GM18505 (cell line): ENCODE data around the gene PTPRU.

ENCODE experiments used
- ATAC-seq: cut with Tn5 transposase; IDR thresholded peaks from one replicate; pipeline ENCODE4 v1.9.1; 2021; ENCODE audit not compliant: unreplicated experiment
- POLR2A ChIP-seq: IDR thresholded peaks from 4 replicates; pipeline ENCODE4 v1.6.1; 2011; ENCODE audit warnings: borderline replicate concordance; ENCODE audit not compliant: insufficient read depth, insufficient read length; ENCODE audit errors: extremely low read depth

The PTPRU gene

DNA sequence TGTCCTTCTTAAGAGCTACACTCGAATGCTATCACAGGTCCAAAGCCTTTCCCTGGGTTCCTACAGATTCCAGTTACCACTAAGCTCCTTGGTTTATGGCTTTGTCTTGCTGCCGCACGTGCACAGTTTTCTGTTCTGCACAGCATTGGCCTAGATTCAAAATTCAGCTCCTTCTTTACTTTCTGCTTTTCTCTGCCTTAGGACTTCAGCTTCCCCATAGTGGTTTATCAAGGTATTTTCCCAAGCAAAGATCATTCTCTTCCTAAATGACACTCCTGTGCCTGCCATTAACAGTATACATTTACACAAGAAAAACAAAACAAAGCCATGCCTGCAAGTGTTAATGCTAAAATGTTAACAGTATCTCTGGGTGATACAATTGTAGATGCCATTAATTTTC is 41.8 kb downstream of the PTPRU start:
- no peak for ATAC-seq

DNA sequence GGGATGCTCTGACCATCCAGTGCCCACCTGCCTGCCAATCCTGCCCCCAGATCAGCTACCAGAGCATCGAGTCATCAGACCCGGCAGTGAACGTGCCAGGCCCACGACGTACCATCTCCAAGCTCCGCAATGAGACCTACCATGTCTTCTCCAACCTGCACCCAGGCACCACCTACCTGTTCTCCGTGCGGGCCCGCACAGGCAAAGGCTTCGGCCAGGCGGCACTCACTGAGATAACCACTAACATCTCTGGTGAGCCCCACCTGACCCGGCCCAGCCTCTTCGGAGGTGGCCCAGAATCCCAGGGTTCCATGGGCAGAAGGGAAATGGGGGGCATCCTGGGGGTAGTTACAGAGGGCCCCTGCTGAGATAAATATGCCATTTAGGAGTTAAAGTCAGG is 43.1 kb downstream of the PTPRU start:
- ATAC-seq = no peak
- TF ChIP-seq POLR2A = no peak

More for the DNA sequence above, 41.8 kb downstream of the PTPRU start:
- no peak for TF ChIP-seq POLR2A

DNA sequence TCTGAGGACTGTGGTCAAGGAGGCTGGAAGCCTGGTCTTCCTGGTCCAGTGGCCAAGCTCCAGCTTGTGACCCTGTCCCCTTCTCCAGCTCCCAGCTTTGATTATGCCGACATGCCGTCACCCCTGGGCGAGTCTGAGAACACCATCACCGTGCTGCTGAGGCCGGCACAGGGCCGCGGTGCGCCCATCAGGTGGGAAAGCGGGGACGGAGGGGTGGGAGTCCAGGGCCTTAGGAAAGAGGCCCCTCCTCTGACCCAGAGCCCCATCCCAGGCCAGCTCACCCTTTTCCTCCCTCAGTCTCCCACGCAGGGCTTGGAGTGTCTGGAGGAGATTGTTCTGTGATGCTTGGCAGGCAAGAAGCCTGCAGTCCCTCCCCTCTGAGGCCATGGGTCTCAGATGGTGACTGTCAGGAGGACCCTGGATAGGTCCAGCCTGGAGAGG is 43.6 kb downstream of the PTPRU start:
- ATAC-seq = no peak
- TF ChIP-seq POLR2A = no peak

DNA sequence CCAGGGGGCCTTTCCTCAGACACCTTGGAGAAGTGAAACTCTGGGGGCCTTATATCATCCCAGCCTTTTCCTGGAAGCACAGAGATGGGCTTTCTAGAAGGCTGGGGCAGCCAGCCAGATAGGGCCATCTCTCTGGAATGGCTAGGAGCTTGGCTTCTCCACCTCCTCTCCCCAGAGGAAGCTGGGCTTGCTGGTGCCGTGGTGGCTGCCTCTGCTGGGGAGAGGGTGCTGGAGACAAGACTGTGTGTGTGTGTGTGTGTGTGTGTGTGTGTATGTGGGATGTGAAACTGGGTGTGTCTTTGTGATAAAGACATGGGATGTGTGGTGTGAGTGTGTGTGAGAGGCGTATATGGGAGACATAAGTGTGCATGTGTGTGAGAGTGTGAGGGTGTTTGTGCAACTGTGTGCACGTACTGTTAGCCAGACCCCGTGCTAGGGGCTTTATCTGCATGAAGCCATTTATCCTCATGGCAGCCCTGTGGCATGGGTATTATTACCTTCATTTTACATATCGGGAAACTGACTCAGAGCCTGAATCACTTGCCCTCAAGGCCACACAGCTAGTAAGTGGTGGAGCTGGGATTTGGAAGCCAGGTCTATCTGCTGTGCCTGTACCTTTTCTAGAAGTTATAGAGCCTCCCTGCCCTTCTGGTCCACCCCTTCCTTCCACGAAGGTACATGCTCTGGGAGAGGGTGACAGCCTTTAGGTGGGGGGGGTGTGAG is 44.2 kb downstream of the PTPRU start:
- no peak for TF ChIP-seq POLR2A
- no peak for ATAC-seq

DNA sequence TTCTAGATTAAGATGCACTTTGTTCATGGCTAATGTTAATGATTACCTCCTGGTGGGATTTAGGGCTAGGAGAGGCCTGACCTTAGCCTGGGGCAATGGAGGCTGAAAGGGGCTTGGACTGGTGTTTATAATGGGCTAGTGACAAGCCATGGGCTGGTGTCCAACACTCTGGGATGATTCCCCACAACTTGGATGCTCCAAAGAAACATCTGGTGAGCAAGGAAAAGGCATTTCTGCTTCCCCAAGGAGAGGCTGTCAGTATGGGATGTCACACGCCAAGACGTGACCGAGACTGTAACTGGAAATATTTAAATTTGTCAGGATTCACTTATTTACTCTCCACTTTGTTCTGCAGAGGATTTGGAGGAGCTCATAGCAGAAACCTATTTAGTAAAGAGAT is 45.2 kb downstream of the PTPRU start:
- ATAC-seq = no peak

DNA sequence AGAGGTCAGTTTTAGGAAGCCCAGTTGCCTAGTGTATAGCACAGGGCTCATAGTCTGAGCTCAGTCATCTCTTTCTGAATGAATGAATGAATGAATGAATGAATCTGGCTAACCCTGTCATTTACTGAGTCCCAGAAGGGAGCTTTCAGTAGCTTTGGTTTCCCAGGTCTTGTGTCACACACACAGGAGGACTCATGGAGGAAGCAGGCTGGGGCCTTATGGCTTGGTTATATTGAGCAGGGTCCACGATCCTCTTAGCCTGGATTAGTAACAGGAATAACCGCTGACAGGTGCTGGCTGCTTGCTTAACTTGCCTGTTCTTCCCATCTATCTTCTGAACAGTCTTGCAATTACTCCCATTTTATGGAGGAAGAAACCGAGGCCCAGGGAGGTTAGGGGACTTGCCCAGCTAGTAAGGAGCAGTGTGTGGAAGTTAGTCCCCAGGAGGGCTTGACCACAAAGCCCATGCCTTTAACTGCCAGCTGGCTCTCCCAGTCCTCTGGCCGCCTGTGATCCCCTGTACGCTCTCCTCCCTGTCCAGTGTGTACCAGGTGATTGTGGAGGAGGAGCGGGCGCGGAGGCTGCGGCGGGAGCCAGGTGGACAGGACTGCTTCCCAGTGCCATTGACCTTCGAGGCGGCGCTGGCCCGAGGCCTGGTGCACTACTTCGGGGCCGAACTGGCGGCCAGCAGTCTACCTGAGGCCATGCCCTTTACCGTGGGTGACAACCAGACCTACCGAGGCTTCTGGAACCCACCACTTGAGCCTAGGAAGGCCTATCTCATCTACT is 46.0 kb downstream of the PTPRU start:
- no peak for TF ChIP-seq POLR2A
- ATAC-seq = no peak

More for the DNA sequence above, 45.2 kb downstream of the PTPRU start:
- TF ChIP-seq POLR2A = no peak

DNA sequence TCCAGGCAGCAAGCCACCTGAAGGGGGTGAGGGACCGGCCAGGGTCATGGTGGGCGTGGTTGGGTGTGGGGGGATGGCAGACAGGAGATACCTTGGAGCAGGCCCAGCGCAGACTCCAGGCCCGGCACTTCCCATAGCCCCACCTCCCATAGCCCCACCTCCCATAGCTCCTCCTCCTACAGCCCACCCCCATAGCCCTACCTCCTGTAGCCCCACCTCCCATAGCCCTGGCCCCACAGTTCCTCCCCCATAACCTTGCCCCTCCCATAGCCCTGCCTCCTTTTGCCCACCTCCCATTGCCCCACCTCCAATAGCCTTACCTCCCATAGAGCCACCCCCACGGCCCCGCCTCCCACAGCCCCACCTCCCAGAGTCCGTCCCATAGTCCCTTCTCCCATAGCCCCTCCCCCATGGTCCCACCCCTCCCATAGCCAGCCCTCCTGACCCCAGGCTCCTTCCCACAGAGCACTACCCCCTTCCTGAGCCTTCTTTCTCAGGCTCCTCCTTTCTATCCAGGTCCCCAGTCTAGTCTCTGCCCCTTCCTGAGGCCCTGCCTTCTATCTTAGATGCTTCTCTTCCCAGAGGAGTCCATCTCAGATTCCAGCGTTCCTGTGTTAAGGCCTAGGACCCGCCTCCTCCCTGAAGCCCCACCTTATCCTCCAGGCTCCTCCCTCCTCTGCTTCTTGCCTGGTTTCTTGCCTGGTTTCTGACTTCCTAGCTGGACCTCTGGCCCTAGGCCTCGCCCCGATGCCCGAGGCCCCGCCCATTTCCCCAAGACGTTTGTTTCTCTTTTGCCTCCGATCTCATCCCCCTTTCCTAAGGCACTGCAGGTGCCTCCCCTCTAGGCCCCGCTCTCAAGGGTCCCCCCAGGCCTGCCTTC is 46.8 kb downstream of the PTPRU start:
- ATAC-seq = no peak
- no peak for TF ChIP-seq POLR2A

DNA sequence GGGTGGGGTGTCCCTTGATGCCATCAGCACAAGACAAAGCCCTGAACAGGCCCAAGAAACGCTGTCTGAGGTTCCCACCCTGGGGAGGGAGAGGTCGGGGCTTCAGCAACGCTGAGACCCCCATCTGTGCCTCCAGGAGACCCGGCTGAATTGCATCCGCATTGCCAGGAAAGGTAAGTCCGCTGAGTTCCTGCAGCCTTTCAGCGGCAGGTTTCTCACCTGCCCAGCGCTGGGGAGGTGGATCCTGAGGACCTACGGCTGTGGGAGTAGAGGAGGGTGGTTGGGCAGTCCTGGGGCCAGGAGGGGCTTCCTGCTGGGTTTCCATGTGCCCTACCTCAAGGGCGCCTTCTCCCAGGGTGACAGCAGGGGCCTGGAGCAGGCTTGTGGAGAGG is 47.5 kb downstream of the PTPRU start:
- no peak for TF ChIP-seq POLR2A
- no peak for ATAC-seq

DNA sequence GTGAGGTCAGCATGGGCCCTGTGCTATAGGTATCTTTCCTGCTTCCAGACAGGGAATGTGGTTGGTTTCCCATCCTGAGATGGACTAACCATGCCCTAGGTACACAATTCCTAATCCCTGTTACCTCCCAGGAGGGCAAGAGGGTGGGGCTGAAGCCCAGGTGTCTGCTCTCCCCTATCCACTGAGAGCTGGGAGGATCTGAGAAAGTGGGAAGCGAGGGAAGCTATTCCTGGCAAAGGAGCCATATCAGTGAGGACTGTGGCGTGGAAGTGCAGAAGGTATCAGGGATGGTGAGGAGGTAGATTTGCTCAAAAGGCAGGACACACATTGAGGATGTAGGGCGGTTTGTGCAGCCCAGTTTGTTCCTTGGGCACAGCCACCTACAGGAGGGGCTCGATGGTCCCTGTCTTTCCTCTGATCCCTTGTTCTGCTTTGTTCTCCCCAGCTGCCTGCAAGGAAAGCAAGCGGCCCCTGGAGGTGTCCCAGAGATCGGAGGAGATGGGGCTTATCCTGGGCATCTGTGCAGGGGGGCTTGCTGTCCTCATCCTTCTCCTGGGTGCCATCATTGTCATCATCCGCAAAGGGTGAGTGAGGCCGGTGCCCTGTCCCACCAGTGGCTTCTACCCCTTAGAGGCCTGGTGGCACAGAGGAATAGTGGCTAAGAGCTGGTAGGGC is 48.1 kb downstream of the PTPRU start:
- TF ChIP-seq POLR2A = no peak
- ATAC-seq = no peak

DNA sequence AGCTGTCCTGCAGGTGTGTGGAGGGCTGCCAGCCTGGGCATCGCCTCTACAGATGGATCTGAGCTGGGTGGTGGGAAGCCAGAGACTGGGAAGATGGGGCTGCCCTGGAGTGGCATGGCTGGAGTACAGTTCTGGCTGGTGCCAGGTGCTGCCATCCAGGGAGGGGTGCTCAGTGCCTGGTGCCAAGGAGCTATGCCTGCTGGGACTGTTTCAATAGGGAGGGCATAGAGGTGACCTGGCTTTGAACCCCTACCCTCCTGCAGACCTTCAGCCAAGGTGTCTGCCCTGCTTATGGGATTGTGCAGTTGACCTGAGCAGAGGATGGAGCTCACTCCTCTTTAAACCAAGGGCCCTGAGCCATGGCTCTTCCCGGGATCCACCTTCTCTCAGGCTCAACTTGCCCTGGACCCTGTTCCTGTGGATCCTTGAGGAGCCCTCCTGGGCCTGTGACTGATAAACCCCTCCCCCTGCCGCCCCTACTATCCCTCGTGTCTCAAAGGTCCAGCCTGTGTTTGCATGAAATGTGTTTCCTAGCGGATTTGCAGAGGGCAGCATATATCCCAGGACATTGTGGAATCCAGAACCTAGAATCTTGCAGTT is 48.7 kb downstream of the PTPRU start:
- no peak for TF ChIP-seq POLR2A

DNA sequence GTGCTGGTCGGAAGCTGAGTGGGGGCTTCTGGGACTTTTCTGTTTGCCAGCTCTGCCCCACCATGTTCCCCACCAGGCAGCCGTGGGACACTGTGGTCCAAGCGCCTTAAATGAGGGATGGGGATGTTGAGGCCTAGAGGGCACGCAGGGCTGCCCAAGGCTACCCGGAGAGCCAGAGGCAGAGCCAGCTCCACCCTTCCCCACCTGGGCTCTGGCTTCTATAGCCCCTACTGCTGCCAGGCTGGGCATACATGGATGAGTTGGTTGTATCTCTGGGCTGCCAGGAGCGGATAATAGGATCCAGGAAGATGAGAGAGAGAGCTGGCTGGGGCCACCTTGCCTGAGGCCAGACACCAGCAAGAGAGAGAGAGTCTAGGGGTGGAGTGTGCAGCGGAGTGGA is 49.4 kb downstream of the PTPRU start:
- no peak for ATAC-seq
- TF ChIP-seq POLR2A = no peak

More for the DNA sequence above, 48.7 kb downstream of the PTPRU start:
- ATAC-seq = no peak

DNA sequence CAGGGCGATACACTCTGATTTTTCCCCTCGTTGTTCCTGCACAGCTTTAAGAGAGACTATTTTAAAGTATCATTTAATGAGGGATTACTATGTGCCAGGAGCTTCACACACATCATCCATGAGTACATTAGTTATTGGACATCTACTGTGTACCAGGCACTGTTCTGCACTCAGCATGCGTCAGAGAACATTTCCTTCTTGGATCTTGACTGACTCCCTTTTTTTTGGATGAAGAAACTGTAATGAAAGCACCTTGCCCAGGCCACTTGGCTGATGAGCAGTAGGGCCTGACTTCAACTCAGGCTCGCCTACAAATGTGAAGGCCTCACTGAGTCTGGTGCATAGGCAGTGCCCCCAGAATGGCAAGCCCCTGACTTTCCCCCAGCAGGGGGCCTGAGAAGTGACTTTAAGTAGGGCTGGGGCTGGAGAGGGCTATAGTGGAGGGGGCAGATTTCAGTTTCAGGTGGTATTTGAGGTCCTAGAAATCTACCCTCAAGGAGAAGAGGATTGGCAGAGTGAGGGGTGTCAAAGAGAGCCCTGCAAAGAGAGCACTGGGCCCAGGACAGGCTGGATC is 50.0 kb downstream of the PTPRU start:
- no peak for TF ChIP-seq POLR2A
- ATAC-seq = no peak
